ENCODE data around the gene ARL3.

- TF ChIP-seq CTCF (IDR thresholded peaks at IDR 0.05; ENCODE audit: insufficient read depth, low read length, poor library complexity, severe bottlenecking): peak; percentile 45
- TF ChIP-seq EZH2phosphoT487 (conservative IDR thresholded peaks at IDR 0.05; ENCODE audit: low read length): no peak
Observed at GRCh38 chr10:102752934-102753664, 38.9 kb upstream of the ARL3 start.

Data from SU-DHL-6 (cell line).